ENCODE measurements around the gene AKR7A2.

DNA sequence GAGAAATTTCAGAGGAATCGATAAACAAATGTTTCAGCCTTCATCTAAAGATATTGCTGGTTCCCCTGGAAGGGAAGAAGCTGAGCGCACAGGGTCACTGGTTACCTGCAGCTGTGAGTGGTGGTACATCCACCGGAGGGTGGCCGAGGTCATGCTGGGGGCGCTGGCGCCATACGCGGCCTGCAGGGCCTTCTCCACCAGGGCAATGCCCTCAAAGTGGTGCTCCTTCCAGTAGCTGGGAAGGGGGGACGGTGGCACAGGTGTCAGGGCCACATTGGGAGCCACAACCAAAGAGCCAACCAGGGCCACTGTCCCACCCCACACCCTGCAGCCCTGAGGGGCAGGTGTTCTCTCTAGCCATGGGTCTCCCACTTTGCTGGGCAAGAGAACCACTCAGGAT lies 28.1 kb downstream of the AKR7A2 start:
- TF ChIP-seq, protein P1, sequence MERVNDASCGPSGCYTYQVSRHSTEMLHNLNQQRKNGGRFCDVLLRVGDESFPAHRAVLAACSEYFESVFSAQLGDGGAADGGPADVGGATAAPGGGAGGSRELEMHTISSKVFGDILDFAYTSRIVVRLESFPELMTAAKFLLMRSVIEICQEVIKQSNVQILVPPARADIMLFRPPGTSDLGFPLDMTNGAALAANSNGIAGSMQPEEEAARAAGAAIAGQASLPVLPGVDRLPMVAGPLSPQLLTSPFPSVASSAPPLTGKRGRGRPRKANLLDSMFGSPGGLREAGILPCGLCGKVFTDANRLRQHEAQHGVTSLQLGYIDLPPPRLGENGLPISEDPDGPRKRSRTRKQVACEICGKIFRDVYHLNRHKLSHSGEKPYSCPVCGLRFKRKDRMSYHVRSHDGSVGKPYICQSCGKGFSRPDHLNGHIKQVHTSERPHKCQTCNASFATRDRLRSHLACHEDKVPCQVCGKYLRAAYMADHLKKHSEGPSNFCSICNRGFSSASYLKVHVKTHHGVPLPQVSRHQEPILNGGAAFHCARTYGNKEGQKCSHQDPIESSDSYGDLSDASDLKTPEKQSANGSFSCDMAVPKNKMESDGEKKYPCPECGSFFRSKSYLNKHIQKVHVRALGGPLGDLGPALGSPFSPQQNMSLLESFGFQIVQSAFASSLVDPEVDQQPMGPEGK (CRISPR knock-in tag; IDR thresholded peaks at IDR 0.05; ENCODE audit: borderline replicate concordance), result no peak
- TF ChIP-seq TOX (CRISPR knock-in tag; IDR thresholded peaks at IDR 0.05; ENCODE audit: borderline replicate concordance) (no peak), ARNTL (CRISPR knock-in tag; IDR thresholded peaks at IDR 0.05; ENCODE audit: borderline replicate concordance, low read depth) (no peak), PPARA (CRISPR knock-in tag; IDR thresholded peaks at IDR 0.05; ENCODE audit: borderline replicate concordance) (no peak), ISL1 (CRISPR knock-in tag; IDR thresholded peaks at IDR 0.05) (no peak), RARB (CRISPR knock-in tag; IDR thresholded peaks at IDR 0.05) (no peak), ZFP3 (CRISPR knock-in tag; IDR thresholded peaks at IDR 0.05) (no peak)
- TF ChIP-seq, protein P2, sequence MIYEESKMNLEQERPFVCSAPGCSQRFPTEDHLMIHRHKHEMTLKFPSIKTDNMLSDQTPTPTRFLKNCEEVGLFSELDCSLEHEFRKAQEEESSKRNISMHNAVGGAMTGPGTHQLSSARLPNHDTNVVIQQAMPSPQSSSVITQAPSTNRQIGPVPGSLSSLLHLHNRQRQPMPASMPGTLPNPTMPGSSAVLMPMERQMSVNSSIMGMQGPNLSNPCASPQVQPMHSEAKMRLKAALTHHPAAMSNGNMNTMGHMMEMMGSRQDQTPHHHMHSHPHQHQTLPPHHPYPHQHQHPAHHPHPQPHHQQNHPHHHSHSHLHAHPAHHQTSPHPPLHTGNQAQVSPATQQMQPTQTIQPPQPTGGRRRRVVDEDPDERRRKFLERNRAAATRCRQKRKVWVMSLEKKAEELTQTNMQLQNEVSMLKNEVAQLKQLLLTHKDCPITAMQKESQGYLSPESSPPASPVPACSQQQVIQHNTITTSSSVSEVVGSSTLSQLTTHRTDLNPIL (CRISPR knock-in tag; IDR thresholded peaks at IDR 0.05; ENCODE audit: low read depth), result no peak
- TF ChIP-seq, protein P3, sequence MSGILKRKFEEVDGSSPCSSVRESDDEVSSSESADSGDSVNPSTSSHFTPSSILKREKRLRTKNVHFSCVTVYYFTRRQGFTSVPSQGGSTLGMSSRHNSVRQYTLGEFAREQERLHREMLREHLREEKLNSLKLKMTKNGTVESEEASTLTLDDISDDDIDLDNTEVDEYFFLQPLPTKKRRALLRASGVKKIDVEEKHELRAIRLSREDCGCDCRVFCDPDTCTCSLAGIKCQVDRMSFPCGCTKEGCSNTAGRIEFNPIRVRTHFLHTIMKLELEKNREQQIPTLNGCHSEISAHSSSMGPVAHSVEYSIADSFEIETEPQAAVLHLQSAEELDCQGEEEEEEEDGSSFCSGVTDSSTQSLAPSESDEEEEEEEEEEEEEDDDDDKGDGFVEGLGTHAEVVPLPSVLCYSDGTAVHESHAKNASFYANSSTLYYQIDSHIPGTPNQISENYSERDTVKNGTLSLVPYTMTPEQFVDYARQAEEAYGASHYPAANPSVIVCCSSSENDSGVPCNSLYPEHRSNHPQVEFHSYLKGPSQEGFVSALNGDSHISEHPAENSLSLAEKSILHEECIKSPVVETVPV (CRISPR knock-in tag; IDR thresholded peaks at IDR 0.05), result no peak
- TF ChIP-seq, protein P4, sequence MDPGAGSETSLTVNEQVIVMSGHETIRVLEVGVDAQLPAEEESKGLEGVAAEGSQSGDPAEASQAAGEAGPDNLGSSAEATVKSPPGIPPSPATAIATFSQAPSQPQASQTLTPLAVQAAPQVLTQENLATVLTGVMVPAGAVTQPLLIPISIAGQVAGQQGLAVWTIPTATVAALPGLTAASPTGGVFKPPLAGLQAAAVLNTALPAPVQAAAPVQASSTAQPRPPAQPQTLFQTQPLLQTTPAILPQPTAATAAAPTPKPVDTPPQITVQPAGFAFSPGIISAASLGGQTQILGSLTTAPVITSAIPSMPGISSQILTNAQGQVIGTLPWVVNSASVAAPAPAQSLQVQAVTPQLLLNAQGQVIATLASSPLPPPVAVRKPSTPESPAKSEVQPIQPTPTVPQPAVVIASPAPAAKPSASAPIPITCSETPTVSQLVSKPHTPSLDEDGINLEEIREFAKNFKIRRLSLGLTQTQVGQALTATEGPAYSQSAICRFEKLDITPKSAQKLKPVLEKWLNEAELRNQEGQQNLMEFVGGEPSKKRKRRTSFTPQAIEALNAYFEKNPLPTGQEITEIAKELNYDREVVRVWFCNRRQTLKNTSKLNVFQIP (CRISPR knock-in tag; IDR thresholded peaks at IDR 0.05; ENCODE audit: borderline replicate concordance, low read depth), result no peak

Data from SK-N-SH treated with all-trans-retinoic acid at 6 μM for 48 hours (cell line).